OCI-LY3 (cell line): ENCODE measurements around the gene PCED1B.

Experiments used
- CTCF ChIP-seq: fragments of 200-600, 300-600 bp; sonication (generic); IDR thresholded peaks from 2 replicates; pipeline ENCODE4 v1.5.1; 2014; ENCODE audit warnings: antibody characterized with exemption, low read length, low read depth
- EZH2phosphoT487 ChIP-seq: fragments of 200-600 bp; shearing (Covaris generic); IDR thresholded peaks from 2 replicates; pipeline ENCODE4 v1.6.1; 2018; ENCODE audit warnings: antibody characterized with exemption, mixed run types, low read depth

- TF ChIP-seq CTCF (no peak), EZH2phosphoT487 (no peak)
Measured at GRCh38 chr12:47271800-47272239, 192.4 kb downstream of the PCED1B start.
